MM.1S (cell line): ENCODE data around the gene TP73.

Experiments
- DNase-seq: peaks from one replicate; pipeline ENCODE4 v3.0.0-alpha.2; 2015
- H2AFZ ChIP-seq: fragments of 300-600 bp; sonication (generic); 2 replicates; pipeline ENCODE4 v1.6.0; 2016; ENCODE audit warnings: antibody characterized with exemption, low read length
- H3F3A ChIP-seq: fragments of 300-600 bp; sonication (generic); 2 replicates; pipeline ENCODE4 v1.6.1; 2016; ENCODE audit warnings: mild to moderate bottlenecking, antibody characterized with exemption, low read length, moderate library complexity, mixed read lengths; ENCODE audit not compliant: insufficient read depth
- H3K27ac ChIP-seq: fragments of 300-600 bp; sonication (generic); 2 replicates; pipeline ENCODE4 v1.5.1; 2016; ENCODE audit warnings: mild to moderate bottlenecking, low read length
- H3K27me3 ChIP-seq: fragments of 300-600 bp; sonication (generic); replicated peaks from 2 replicates; pipeline ENCODE4 v1.6.0; 2016; ENCODE audit warnings: low read length; ENCODE audit not compliant: insufficient read depth
- H3K36me3 ChIP-seq: fragments of 300-600 bp; sonication (generic); replicated peaks from 2 replicates; pipeline ENCODE4 v1.6.1; 2016; ENCODE audit warnings: mild to moderate bottlenecking, low read length, mixed read lengths; ENCODE audit not compliant: insufficient read depth
- H3K4me1 ChIP-seq: fragments of 300-600 bp; sonication (generic); 2 replicates; pipeline ENCODE4 v1.6.1; 2016; ENCODE audit warnings: low read length, mixed read lengths
- H3K4me2 ChIP-seq: fragments of 300-600 bp; sonication (generic); 2 replicates; pipeline ENCODE4 v1.6.0; 2016; ENCODE audit warnings: low read depth, low read length
- H3K4me3 ChIP-seq: fragments of 300-600 bp; sonication (generic); 2 replicates; pipeline ENCODE4 v1.5.1; 2016; ENCODE audit warnings: low read length, mixed read lengths
- H3K79me2 ChIP-seq: fragments of 300-600 bp; sonication (generic); 2 replicates; pipeline ENCODE4 v1.6.1; 2016; ENCODE audit warnings: mixed run types, low read length, mixed read lengths
- H3K9ac ChIP-seq: fragments of 300-600 bp; sonication (generic); 2 replicates; pipeline ENCODE4 v1.6.1; 2016; ENCODE audit warnings: low read length, mixed read lengths
- H3K9me2 ChIP-seq: fragments of 300-600 bp; sonication (generic); replicated peaks from 2 replicates; pipeline ENCODE4 v1.6.1; 2016; ENCODE audit warnings: mild to moderate bottlenecking, low read length, mixed read lengths; ENCODE audit not compliant: insufficient read depth
- H3K9me3 ChIP-seq: fragments of 300-600 bp; sonication (generic); replicated peaks from 2 replicates; pipeline ENCODE4 v1.6.1; 2016; ENCODE audit warnings: mild to moderate bottlenecking, low read length, mixed read lengths; ENCODE audit not compliant: insufficient read depth
- H4K20me1 ChIP-seq: fragments of 300-600 bp; sonication (generic); 2 replicates; pipeline ENCODE4 v1.6.1; 2016; ENCODE audit warnings: mild to moderate bottlenecking, low read length, moderate library complexity, mixed read lengths; ENCODE audit not compliant: insufficient read depth
- EZH2 ChIP-seq: fragments of 300-600 bp; sonication (generic); optimal IDR thresholded peaks from 2 replicates; pipeline ENCODE3; 2017; ENCODE audit warnings: low read depth, mild to moderate bottlenecking, antibody characterized with exemption, low read length, mixed read lengths
- EZH2phosphoT487 ChIP-seq: fragments of 300-600 bp; sonication (generic); IDR thresholded peaks from 2 replicates; pipeline ENCODE4 v1.6.1; 2018; ENCODE audit warnings: antibody characterized with exemption, low read length
- TF ChIP-seq, protein P1 (sequence below): fragments of 300-600 bp; sonication (generic); IDR thresholded peaks from 2 replicates; pipeline ENCODE4 v1.5.1; 2016; ENCODE audit warnings: antibody characterized with exemption, low read length, mixed read lengths

Gene TP73

DNA sequence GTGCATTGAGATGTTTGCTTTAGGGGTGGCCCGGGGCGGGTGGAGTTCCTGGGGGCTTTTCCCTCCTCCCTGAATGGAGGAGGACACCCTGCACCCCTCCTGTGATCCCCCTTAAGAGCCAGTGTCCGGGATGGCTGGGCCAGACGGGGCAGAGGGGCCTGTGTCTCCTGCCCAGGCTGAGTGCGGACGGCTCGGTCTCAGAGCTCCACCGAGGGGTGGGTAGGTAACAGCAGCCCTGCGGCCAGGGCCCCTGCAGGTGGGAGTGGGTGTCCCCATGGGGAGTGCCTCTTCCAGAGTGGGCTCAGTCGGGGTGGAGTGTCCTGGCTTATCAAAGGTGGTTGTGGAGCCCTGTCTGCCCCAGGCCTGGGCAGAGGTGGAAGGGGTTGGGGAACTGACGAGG is 23.1 kb downstream of the TP73 start:
- Histone ChIP-seq H3K9me2 (no peaks in the 10 kb centered on the region), H3K36me3 (no peaks in the 10 kb centered on the region), H4K20me1 (no peaks in the 10 kb centered on the region), H3K9ac (no peak overlapping the region), H3K27me3 (no peaks in the 10 kb centered on the region), H2AFZ (no peak overlapping the region), H3K4me3 (no peak overlapping the region), H3K4me2 (no peak overlapping the region), H3F3A (no peaks in the 10 kb centered on the region), H3K9me3 (no peaks in the 10 kb centered on the region), H3K4me1 (no peaks in the 10 kb centered on the region; the same call in 1 of the 2 replicates), H3K79me2 (peaks cover 27% of the 10 kb centered on the region), H3K27ac (no peak overlapping the region)
- TF ChIP-seq, protein P1, sequence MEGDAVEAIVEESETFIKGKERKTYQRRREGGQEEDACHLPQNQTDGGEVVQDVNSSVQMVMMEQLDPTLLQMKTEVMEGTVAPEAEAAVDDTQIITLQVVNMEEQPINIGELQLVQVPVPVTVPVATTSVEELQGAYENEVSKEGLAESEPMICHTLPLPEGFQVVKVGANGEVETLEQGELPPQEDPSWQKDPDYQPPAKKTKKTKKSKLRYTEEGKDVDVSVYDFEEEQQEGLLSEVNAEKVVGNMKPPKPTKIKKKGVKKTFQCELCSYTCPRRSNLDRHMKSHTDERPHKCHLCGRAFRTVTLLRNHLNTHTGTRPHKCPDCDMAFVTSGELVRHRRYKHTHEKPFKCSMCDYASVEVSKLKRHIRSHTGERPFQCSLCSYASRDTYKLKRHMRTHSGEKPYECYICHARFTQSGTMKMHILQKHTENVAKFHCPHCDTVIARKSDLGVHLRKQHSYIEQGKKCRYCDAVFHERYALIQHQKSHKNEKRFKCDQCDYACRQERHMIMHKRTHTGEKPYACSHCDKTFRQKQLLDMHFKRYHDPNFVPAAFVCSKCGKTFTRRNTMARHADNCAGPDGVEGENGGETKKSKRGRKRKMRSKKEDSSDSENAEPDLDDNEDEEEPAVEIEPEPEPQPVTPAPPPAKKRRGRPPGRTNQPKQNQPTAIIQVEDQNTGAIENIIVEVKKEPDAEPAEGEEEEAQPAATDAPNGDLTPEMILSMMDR = no peak
- TF ChIP-seq EZH2 (no peak), EZH2phosphoT487 (no peak)
- DNase-seq = no peak

DNA sequence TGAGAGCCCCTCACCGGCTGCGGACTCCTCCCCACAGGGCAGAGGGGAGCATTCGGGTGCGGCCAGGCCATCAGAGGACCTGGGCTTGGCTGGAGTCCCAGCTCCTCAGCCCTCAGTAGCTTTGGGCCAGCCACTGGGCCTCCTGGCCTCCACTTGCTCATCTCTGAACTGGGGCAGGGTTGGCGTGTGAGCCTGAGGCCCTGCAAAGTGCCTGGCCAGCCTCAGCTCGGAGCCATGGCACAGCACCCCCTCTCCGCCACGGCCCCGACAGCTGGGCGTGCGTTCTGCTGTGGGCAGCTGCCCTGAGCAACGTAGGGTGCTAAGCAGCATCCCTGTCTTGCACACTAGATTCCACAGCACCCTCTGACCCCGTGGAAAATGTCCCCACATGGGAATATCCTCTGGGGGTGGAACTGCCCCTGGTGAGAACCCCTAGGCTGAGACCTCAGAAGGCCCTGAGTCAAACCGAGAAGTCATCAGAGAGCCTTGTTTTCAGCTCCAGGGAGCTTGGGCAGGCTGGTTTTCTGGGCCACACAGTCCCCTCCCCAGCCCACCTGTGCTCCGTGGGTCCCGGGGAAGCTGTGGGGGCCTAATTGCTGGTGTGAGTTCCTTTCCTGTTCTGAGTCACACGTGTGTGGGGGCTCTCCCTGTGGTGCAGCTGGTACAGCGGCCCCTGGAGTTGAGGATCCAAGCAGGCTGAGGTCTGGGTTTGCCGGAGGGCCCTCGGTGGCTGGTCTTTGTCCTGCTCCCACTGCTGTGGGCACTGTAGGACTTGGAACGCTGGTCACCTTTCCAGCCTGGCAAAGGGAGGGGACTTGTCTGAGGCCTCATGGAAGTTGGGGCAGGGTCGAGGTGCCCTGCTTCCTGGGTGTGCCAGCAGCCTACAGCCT is 24.5 kb downstream of the TP73 start:
- Histone ChIP-seq H3F3A (no peaks in the 10 kb centered on the region), H3K9ac (no peak overlapping the region), H3K27ac (no peak overlapping the region), H3K9me3 (no peaks in the 10 kb centered on the region), H2AFZ (no peak overlapping the region), H3K4me1 (no peaks in the 10 kb centered on the region; the same call in 1 of the 2 replicates), H3K79me2 (peaks cover 27% of the 10 kb centered on the region), H3K9me2 (no peaks in the 10 kb centered on the region), H3K4me2 (no peak overlapping the region), H4K20me1 (no peaks in the 10 kb centered on the region), H3K36me3 (no peaks in the 10 kb centered on the region), H3K27me3 (no peaks in the 10 kb centered on the region), H3K4me3 (no peak overlapping the region)
- TF ChIP-seq EZH2 = no peak
- TF ChIP-seq EZH2phosphoT487 = no peak
- DNase-seq = no peak

DNA sequence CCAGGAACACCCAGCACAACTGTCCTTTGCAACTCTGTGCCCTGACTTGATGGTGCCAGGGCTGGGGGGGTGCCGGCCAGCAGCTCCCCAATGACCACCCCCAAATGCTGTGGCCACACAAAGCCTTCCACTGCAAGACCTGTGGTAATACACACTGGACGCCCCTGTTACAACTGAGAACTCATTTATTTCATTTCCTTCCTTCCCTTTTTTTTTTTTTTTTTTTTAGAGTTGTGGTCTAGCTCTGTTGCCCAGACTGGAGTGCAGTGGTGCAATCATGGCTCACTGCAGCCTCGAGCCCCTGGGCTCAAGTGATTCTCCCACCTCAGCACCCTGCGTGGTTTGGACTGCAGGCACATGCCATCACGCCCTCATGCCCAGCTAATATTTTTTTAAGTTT is 25.2 kb downstream of the TP73 start:
- no peaks in the 10 kb centered on the region for H3K9me3 ChIP-seq
- no peaks in the 10 kb centered on the region for H4K20me1 ChIP-seq
- H3K36me3 ChIP-seq = no peaks in the 10 kb centered on the region
- no peaks in the 10 kb centered on the region for H3F3A ChIP-seq
- H3K4me1 ChIP-seq = no peaks in the 10 kb centered on the region; the same call in 1 of the 2 replicates
- H3K27ac ChIP-seq = no peak overlapping the region
- no peaks in the 10 kb centered on the region for H3K27me3 ChIP-seq
- no peak overlapping the region for H3K4me2 ChIP-seq
- TF ChIP-seq EZH2phosphoT487 (no peak), EZH2 (no peak)
- TF ChIP-seq, protein P1 = no peak
- peaks cover 23% of the 10 kb centered on the region for H3K79me2 ChIP-seq
- no peak for DNase-seq
- H2AFZ ChIP-seq = no peak overlapping the region
- H3K9ac ChIP-seq = no peak overlapping the region
- H3K4me3 ChIP-seq = no peak overlapping the region
- no peaks in the 10 kb centered on the region for H3K9me2 ChIP-seq
